DOHH2 (cell line): ENCODE data around the gene PRELP.

Source experiments
- H3F3A ChIP-seq: fragments of 200-600 bp; sonication (generic), shearing (Covaris generic); 2 replicates; pipeline ENCODE4 v1.6.0; 2016; ENCODE audit warnings: antibody characterized with exemption, mild to moderate bottlenecking; ENCODE audit not compliant: control insufficient read depth, insufficient read depth
- H3K27ac ChIP-seq: fragments of 200-600 bp; sonication (generic); 2 replicates; pipeline ENCODE4 v1.5.1; 2014; ENCODE audit warnings: low read depth, mild to moderate bottlenecking, low read length, moderate library complexity
- H3K27me3 ChIP-seq: fragments of 200-600 bp; sonication (generic); 2 replicates; pipeline ENCODE4 v1.6.1; 2014; ENCODE audit warnings: mild to moderate bottlenecking, low read length, mixed read lengths; ENCODE audit not compliant: control insufficient read depth
- H3K36me3 ChIP-seq: fragments of 200-600 bp; sonication (generic); 2 replicates; pipeline ENCODE4 v1.6.1; 2014; ENCODE audit warnings: mild to moderate bottlenecking, low read length, moderate library complexity, mixed read lengths; ENCODE audit not compliant: control insufficient read depth
- H3K4me1 ChIP-seq: fragments of 200-600 bp; sonication (generic); 2 replicates; pipeline ENCODE4 v1.6.1; 2014; ENCODE audit warnings: mild to moderate bottlenecking, low read length, mixed read lengths; ENCODE audit not compliant: control insufficient read depth
- H3K4me2 ChIP-seq: fragments of 200-600 bp; sonication (generic); 2 replicates; pipeline ENCODE4 v1.6.0; 2014; ENCODE audit warnings: mild to moderate bottlenecking, low read length, moderate library complexity
- H3K4me3 ChIP-seq: fragments of 200-600 bp; sonication (generic); 2 replicates; pipeline ENCODE4 v1.5.1; 2014; ENCODE audit warnings: mild to moderate bottlenecking, low read length, mixed read lengths
- H3K79me2 ChIP-seq: fragments of 200-600 bp; sonication (generic); 2 replicates; pipeline ENCODE4 v1.6.1; 2014; ENCODE audit warnings: mild to moderate bottlenecking, low read length, mixed read lengths; ENCODE audit not compliant: control insufficient read depth
- H3K9me2 ChIP-seq: fragments of 200-600 bp; sonication (generic); replicated peaks from 2 replicates; pipeline ENCODE4 v1.6.1; 2014; ENCODE audit warnings: mild to moderate bottlenecking, low read length, mixed read lengths; ENCODE audit not compliant: control insufficient read depth
- H3K9me3 ChIP-seq: fragments of 200-600 bp; sonication (generic); 2 replicates; pipeline ENCODE4 v1.6.1; 2014; ENCODE audit warnings: antibody characterized with exemption, low read length, mixed read lengths; ENCODE audit not compliant: control insufficient read depth, insufficient read depth
- H4K20me1 ChIP-seq: fragments of 200-600 bp; sonication (generic); 2 replicates; pipeline ENCODE4 v1.6.0; 2014; ENCODE audit warnings: low read depth, mild to moderate bottlenecking, antibody characterized with exemption, low read length, moderate library complexity; ENCODE audit not compliant: control insufficient read depth, insufficient read depth
- EZH2phosphoT487 ChIP-seq: fragments of 200-600 bp; sonication (generic); IDR thresholded peaks from 2 replicates; pipeline ENCODE4 v1.6.1; 2017; ENCODE audit warnings: borderline replicate concordance, mild to moderate bottlenecking, antibody characterized with exemption, low read length, moderate library complexity, mixed read lengths
- TF ChIP-seq, protein P1 (sequence below): fragments of 200-600 bp; sonication (generic); IDR thresholded peaks from one replicate; pipeline ENCODE4 v1.5.1; 2014; ENCODE audit warnings: antibody characterized with exemption, mild to moderate bottlenecking, low read depth, low read length; ENCODE audit not compliant: poor library complexity, severe bottlenecking

Gene PRELP

GRCh38 chr1:203486618-203487370, 11.2 kb downstream of the PRELP start:
- peak overlapping the region; percentile 88 for H3K4me3 ChIP-seq
- no peaks in the 10 kb centered on the region for H3K9me3 ChIP-seq
- H3K27ac ChIP-seq = no peak overlapping the region

GRCh38 chr1:203488539-203488938, 12.9 kb downstream of the PRELP start:
- Histone ChIP-seq H3K9me2 (no peaks in the 10 kb centered on the region), H3K27me3 (peaks cover 22% of the 10 kb centered on the region), H3F3A (no peaks in the 10 kb centered on the region), H3K36me3 (no peaks in the 10 kb centered on the region), H3K4me2 (no peak overlapping the region), H3K4me1 (peaks cover 12% of the 10 kb centered on the region), H3K4me3 (no peak overlapping the region), H4K20me1 (no peaks in the 10 kb centered on the region), H3K79me2 (no peaks in the 10 kb centered on the region), H3K27ac (no peak overlapping the region), H3K9me3 (no peaks in the 10 kb centered on the region)
- no peak for TF ChIP-seq EZH2phosphoT487
- TF ChIP-seq, protein P1, sequence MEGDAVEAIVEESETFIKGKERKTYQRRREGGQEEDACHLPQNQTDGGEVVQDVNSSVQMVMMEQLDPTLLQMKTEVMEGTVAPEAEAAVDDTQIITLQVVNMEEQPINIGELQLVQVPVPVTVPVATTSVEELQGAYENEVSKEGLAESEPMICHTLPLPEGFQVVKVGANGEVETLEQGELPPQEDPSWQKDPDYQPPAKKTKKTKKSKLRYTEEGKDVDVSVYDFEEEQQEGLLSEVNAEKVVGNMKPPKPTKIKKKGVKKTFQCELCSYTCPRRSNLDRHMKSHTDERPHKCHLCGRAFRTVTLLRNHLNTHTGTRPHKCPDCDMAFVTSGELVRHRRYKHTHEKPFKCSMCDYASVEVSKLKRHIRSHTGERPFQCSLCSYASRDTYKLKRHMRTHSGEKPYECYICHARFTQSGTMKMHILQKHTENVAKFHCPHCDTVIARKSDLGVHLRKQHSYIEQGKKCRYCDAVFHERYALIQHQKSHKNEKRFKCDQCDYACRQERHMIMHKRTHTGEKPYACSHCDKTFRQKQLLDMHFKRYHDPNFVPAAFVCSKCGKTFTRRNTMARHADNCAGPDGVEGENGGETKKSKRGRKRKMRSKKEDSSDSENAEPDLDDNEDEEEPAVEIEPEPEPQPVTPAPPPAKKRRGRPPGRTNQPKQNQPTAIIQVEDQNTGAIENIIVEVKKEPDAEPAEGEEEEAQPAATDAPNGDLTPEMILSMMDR = no peak

More at GRCh38 chr1:203486618-203487370, 11.2 kb downstream of the PRELP start:
- H3K4me1 ChIP-seq = peaks cover 12% of the 10 kb centered on the region
- no peaks in the 10 kb centered on the region for H3K79me2 ChIP-seq
- no peaks in the 10 kb centered on the region for H4K20me1 ChIP-seq
- peaks cover 8% of the 10 kb centered on the region for H3K27me3 ChIP-seq
- TF ChIP-seq, protein P1 = no peak
- TF ChIP-seq EZH2phosphoT487 = no peak
- H3K36me3 ChIP-seq = no peaks in the 10 kb centered on the region
- no peaks in the 10 kb centered on the region for H3K9me2 ChIP-seq
- no peaks in the 10 kb centered on the region for H3F3A ChIP-seq
- H3K4me2 ChIP-seq = peak overlapping the region; percentile 88

DNA sequence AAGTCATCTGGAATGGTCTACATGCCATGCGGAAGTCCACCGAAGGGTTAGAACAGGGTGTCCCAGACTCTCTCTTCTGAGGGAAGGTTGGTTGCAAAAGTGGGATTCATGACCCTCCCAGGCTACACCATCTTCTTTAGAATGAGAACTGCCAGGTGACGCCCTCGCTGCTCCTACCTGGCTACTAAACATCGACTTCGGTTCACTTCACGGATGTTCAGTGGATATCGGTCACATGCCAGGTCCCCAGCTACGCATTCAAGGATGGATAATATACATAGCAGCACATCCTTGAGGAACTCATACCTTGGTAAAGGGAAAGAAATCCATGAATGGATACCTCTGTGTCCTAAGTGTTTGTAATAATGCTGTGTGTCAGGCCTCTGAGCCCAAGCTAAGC, 15.0 kb downstream of the PRELP start:
- H3K27me3 ChIP-seq = peaks cover 22% of the 10 kb centered on the region
- no peaks in the 10 kb centered on the region for H3K9me3 ChIP-seq
- no peaks in the 10 kb centered on the region for H3K36me3 ChIP-seq
- no peaks in the 10 kb centered on the region for H3K79me2 ChIP-seq
- H3K9me2 ChIP-seq = no peaks in the 10 kb centered on the region
- no peak overlapping the region for H3K27ac ChIP-seq
- H3K4me2 ChIP-seq = no peak overlapping the region
- peaks cover 12% of the 10 kb centered on the region for H3K4me1 ChIP-seq
- no peak overlapping the region for H3K4me3 ChIP-seq
- no peaks in the 10 kb centered on the region for H3F3A ChIP-seq
- TF ChIP-seq, protein P1 = no peak
- TF ChIP-seq EZH2phosphoT487 = no peak
- no peaks in the 10 kb centered on the region for H4K20me1 ChIP-seq
